Mesodermal cell (in vitro differentiated cells): ENCODE data around the gene HYAL3.
A peak's percentile ranks its signal among the peaks of the same experiment; 100 is the strongest.

Experiments used
- H3K27ac ChIP-seq: 2 replicates; pipeline ENCODE4 v1.7.0; 2013; ENCODE audit warnings: mild to moderate bottlenecking, low read depth, low read length, moderate library complexity; ENCODE audit not compliant: severe bottlenecking
- H3K36me3 ChIP-seq: 2 replicates; pipeline ENCODE4 v1.7.1; 2013; ENCODE audit warnings: mild to moderate bottlenecking, low read length, moderate library complexity; ENCODE audit not compliant: control insufficient read depth, insufficient read depth
- H3K4me1 ChIP-seq: one replicate; pipeline ENCODE4 v1.7.1; 2013; ENCODE audit warnings: mild to moderate bottlenecking, low read length; ENCODE audit not compliant: insufficient read depth, control insufficient read depth, poor library complexity, severe bottlenecking
- H3K4me3 ChIP-seq: 2 replicates; pipeline ENCODE4 v1.7.0; 2013; ENCODE audit warnings: low read length, control low read depth, mild to moderate bottlenecking; ENCODE audit not compliant: insufficient read depth, poor library complexity, severe bottlenecking; ENCODE audit errors: extremely low read depth
- H3K9me3 ChIP-seq: 2 replicates; pipeline ENCODE4 v1.7.1; 2013; ENCODE audit warnings: mild to moderate bottlenecking, low read length, moderate library complexity; ENCODE audit not compliant: control insufficient read depth
- WGBS, 2 experiments: methylation state at CpG; one replicate each; pipeline ENCODE4 v1.1.5; 2013; ENCODE audit warnings: missing lambda C conversion rate in 2 of 2; ENCODE audit not compliant: insufficient coverage in 2 of 2; 5-methylcytosine and 5-hydroxymethylcytosine counted together

The HYAL3 gene

DNA sequence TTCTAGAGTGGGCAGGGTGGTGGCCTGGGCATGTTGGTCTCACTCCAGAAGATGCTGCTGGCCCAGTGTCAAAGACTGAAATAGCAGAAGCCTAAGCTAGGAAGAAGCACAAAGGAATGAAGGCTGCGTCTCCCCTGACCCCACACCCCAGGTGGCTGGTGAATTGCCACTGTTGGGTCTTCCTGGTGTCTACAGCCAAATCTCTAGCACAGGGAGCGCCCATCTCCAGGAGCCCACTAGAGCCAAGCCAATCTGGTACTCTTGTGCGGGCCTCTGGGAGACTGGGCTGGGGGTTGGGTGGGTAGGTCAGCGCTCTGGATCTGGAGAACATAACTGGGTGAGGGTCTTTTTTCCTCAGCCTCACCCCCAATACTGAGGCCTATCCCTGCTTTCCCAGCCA lies 27.9 kb upstream of the HYAL3 start:
- no peaks in the 10 kb centered on the region for H3K9me3 ChIP-seq
- no peak overlapping the region for H3K27ac ChIP-seq
- H3K4me3 ChIP-seq = peak overlapping the region; percentile 91
- WGBS, 2 experiments = 90 to 100% methylated on average over 2 of the region's 4 CpGs
- peaks cover 34% of the 10 kb centered on the region for H3K4me1 ChIP-seq
- H3K36me3 ChIP-seq = peaks cover 53% of the 10 kb centered on the region

DNA sequence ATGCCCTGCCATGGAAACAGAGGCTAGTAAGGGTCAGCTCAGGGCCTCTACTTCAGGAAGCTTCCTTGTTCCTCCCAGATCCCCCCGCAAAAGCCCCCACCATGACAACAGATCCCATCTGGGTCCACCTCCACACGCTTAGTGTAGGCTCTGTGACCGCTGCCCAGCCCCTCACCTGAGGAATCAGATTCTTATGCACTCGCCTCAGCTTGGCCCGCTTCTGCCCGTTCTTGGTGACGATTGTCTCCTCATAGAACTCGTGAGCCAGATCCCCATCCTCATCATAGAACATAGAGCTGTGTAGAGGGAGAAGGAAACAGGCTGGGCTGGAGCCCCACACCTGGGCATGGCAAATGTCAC lies 27.0 kb upstream of the HYAL3 start:
- H3K4me1 ChIP-seq = peaks cover 37% of the 10 kb centered on the region
- no peak overlapping the region for H3K27ac ChIP-seq
- WGBS, 2 experiments = 94 to 96% methylated on average over 3 to 7 of the region's 8 CpGs
- no peaks in the 10 kb centered on the region for H3K9me3 ChIP-seq
- H3K36me3 ChIP-seq = peaks cover 44% of the 10 kb centered on the region
- H3K4me3 ChIP-seq = no peak overlapping the region

DNA sequence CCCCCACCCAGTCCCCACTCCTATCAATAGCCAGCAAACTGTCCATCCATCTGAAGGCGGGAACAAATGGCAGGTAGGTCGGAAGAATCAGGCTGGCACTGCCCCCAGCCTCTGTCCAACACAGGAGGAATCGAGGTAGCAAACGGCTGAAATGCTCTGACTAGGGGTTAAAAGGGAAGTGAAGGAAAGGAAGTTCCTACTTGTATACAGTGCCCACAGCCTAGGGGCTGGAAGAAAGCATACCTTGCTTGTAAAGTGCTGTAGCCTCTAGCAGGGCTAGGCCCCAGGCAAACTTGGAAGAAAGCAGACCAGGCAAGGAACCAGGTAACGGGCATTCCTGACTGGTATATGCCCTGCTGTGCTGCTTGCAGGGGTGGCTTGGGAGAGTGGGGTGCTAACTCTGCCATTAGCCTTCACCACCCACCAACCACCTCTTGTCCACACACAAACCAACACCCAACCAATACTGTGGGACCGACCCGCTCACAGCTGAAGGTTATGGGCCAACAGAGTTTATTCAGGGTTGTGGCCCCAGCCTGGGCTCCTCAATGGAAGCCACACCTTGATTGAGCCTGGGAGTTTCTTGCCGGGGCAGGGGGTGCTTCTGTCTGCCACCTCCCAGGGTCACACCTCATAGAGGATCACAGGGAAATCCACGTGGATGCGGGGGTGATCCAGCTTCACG lies 26.4 kb upstream of the HYAL3 start:
- Histone ChIP-seq H3K27ac (no peak overlapping the region), H3K4me1 (peaks cover 37% of the 10 kb centered on the region), H3K4me3 (no peak overlapping the region), H3K9me3 (no peaks in the 10 kb centered on the region), H3K36me3 (peaks cover 38% of the 10 kb centered on the region)
- WGBS, 2 experiments = 90 to 95% methylated on average over 9 to 11 of the region's 11 CpGs

DNA sequence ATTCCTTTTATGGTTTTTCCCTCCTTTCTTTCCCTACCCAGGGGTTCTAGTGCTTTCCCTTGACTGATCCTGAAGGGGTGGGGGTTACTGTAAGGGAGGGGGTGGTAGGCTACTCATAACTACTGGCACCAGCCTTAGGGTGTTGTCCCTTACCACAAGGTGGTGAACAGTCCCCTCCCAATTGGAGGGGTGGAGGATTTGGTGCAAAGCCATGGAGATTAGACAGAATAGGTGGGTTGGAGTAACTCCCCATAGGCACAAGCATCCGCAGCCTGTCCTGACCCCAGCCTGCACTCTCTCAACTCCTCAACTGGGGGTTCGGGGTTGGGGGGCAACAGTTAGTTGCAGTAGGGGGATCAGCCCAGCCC lies 25.9 kb upstream of the HYAL3 start:
- Histone ChIP-seq H3K4me1 (peaks cover 40% of the 10 kb centered on the region), H3K27ac (no peak overlapping the region), H3K4me3 (no peak overlapping the region), H3K36me3 (peaks cover 36% of the 10 kb centered on the region), H3K9me3 (no peaks in the 10 kb centered on the region)
- WGBS, 2 experiments = no CpG with 5 or more reads among the region's 2 CpGs

DNA sequence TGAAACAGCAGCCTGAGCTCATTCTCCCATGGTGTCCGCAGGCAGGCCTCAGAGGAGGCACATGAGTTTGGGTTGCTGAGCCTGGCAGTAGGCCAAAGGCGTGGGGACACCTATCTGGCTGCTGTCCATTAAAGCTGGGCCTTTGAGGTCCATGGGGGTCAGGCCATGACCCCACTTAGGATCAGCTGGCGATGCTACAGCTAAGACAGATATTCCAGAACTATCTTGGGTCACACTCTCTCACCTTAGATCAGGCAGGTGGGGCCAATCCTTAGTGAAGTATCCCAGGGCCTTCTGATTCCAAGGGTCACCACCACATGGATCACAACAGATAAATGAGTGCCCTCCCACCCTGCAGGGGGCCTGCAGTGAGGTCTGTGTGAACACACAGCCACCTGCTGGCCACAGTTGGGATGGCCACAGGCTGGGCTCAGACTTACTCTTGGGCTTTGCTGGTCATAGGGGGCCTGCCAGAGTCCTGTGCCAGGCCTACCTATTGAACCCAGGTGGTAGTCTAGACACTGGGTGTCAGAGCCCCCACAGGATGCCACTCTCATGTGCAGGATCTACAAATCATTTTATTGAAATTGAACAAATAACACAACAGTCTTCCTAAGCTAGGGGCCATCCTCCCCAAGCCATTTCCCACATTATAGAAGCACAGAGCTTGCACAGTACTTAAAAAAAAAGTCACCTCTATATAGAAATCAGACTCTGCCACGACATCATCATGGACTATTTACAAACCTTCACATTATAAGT lies 25.3 kb upstream of the HYAL3 start:
- no peak overlapping the region for H3K4me3 ChIP-seq
- H3K4me1 ChIP-seq = peaks cover 44% of the 10 kb centered on the region
- H3K36me3 ChIP-seq = peaks cover 36% of the 10 kb centered on the region
- no peaks in the 10 kb centered on the region for H3K9me3 ChIP-seq
- WGBS, 2 experiments = 73 to 80% methylated on average over 4 of the region's 4 CpGs
- no peak overlapping the region for H3K27ac ChIP-seq

DNA sequence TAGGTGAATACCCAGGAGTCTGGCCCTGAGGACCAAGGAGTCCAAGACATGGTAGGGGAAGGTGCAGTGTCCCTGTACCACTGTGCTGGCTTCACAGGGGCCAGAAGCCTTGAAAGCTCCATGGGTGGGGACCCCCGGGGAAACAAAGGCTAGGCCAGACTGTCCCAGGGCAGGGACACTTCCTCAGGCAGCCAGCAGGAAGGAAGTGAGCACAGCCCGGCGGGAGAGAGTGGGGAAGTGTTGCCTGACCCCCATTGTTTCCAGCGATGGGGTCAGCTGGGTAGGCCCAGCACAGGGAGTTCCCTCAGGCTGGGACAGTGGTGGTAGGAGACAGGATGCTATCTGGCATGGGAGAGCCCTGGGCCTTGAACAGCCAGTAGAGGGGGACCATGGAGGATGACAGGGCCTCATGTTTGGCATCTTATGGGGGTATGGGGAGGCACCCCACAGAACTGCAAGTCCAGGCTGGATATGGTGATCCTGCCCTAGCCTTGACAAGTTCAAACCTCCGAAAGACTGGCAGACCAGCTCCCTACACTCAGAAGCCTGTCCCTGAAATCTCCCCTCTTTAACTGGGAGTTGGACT lies 24.5 kb upstream of the HYAL3 start:
- Histone ChIP-seq H3K27ac (peak overlapping the region; percentile 49), H3K36me3 (peaks cover 41% of the 10 kb centered on the region), H3K4me3 (no peak overlapping the region), H3K9me3 (no peaks in the 10 kb centered on the region), H3K4me1 (peaks cover 50% of the 10 kb centered on the region)
- 78 to 82% methylated on average over 4 of the region's 5 CpGs for WGBS, 2 experiments

DNA sequence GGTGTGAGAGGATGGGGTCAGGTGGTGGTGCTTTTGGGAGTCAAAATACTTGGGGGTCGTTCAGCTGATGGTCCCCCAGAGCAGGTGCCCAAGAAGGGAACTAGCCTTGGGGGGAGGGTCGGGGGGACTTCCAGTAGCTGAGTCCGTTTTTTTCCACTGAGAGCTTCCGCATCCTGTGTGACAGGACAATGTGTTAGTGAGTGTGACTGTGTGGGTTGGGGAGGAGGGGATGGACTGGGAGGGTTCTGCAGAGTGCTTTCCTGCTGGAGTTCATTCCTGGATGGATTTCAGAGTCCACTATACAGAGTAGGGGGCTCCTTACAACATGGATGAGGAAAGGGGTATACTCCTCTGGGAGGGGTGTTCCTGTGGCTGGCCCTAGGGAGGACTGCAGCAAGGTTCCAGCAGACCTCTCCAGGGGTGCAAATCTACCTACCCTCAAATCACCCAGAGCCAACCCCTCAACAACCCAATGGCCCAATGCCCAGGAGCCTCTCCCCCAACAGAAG lies 23.9 kb upstream of the HYAL3 start:
- Histone ChIP-seq H3K4me3 (peak overlapping the region; percentile 81), H3K9me3 (no peaks in the 10 kb centered on the region), H3K36me3 (peaks cover 47% of the 10 kb centered on the region), H3K4me1 (peaks cover 50% of the 10 kb centered on the region), H3K27ac (peak overlapping the region; percentile 99)
- 63 to 74% methylated on average over 3 to 4 of the region's 4 CpGs for WGBS, 2 experiments

DNA sequence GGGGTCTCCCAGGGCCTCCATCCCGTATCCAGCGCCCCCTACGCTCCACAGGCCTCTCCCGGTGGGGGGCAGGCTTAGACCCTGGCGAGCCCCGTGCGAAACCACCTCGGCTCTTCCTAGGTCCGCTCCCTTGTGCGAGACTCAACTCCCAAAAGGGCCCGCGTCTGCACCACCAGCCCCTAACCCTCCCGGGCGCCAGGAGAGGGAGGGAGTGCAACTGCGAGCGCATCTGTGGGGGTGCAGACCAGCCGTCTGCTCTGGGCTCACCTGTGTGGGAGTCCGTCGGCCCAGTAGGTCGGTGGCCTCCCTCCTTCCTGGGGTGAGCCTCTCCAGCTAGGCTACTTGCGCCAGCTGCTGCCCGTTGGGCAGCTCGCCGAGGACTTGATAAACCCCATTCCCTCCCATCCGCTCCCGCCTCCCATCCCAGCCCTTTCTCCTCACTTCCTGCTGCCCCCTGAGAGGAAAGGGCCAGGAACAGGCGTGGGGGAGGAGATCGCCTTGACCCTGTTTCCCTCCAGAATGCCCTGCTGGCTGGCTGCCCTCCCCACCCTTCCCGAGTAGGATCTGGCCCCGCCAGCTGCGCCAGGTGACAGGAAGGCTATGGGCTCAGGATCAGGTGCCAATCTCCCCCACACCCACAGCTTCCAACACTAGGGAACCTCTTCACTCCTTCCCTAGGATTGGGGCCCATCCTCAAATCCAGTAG lies 23.3 kb upstream of the HYAL3 start, which contains the start of gene HYAL2:
TSS of gene HYAL2 (minus strand) at position 360 of the 706 bp plus-strand sequence. CDS start 2,256 bp downstream, outside the sequence.
- H3K27ac ChIP-seq = peak within 1 kb of the TSS; percentile 99
- H3K9me3 ChIP-seq = no peaks in the 10 kb centered on the region
- peaks cover 56% of the 10 kb centered on the region for H3K4me1 ChIP-seq
- 22 to 25% methylated on average over 13 to 23 of the region's 31 CpGs for WGBS, 2 experiments
- peak within 1 kb of the TSS; percentile 81 for H3K4me3 ChIP-seq
- H3K36me3 ChIP-seq = peaks cover 53% of the 10 kb centered on the region

DNA sequence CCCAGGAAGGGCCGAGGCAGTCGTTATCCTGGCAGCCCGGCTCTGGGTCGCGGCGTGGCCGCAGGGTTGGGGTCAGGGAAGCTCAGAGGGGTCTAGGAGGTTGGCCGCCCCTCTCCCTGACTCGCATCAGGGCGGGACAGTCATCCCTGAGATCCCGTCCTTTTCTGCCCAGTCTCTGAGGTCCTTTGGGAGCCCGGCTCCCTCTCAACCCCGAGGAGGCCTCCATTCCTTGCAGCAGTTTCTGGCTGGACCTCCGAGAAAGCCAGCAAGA lies 22.8 kb upstream of the HYAL3 start:
- WGBS, 2 experiments = 7 to 15% methylated on average over 14 of the region's 14 CpGs
- Histone ChIP-seq H3K27ac (peak overlapping the region; percentile 99), H3K4me3 (peak overlapping the region; percentile 81), H3K9me3 (no peaks in the 10 kb centered on the region), H3K4me1 (peaks cover 56% of the 10 kb centered on the region), H3K36me3 (peaks cover 58% of the 10 kb centered on the region)

DNA sequence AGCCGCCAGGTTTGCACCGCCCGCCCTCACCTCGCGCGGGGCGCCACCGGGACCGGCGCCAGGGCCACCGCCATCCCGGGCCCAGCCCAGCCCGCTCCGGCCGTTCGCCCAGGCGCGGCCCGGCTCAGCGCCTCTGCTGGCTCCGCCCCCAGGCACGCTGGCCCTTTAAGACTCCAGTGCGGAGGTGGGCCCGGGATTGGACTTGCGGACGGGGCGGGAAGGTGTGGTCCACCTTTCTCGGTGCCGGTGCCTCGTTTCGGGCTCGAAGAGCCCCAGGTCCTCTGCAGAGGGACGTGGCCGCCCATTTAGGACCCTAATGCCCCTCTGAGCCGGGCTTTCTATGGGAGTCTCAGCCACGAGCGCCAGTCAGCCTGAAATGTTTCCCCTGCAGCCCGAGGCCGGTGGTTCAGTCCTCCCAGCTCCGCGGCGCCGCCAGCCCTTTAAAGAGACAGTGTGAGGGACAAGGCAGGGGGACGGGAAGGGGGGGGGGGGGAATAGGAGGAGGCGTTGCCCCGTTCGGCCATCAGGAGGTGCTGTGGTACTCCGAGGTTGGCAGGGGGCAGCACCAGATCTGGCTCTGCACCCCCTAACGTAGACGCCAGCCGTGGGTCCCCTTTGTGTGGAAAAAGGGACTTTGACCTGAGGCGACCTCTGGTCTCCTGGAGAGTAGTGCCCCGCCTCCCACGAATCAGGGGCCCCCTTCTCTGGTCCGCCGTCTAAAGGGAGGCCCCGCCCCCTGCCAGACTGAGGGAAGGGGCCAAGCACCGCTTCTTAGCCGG lies 22.3 kb upstream of the HYAL3 start:
- peaks cover 62% of the 10 kb centered on the region for H3K36me3 ChIP-seq
- 0 to 1% methylated on average over 34 to 44 of the region's 59 CpGs for WGBS, 2 experiments
- H3K27ac ChIP-seq = peak overlapping the region; percentile 99
- peaks cover 57% of the 10 kb centered on the region for H3K4me1 ChIP-seq
- H3K9me3 ChIP-seq = no peaks in the 10 kb centered on the region
- H3K4me3 ChIP-seq = peak overlapping the region; percentile 81
